ENCODE results near the gene CYP19A1. TPM values are rescaled to one million over a fixed set of nuclear protein-coding genes. Genes with fewer than 3 reads are reported as not detected.

The CYP19A1 gene
- total RNA-seq, 4 donors from 2014 or later: 1.8 to 2.9 (median 2.5) TPM; not detected in 1

DNA sequence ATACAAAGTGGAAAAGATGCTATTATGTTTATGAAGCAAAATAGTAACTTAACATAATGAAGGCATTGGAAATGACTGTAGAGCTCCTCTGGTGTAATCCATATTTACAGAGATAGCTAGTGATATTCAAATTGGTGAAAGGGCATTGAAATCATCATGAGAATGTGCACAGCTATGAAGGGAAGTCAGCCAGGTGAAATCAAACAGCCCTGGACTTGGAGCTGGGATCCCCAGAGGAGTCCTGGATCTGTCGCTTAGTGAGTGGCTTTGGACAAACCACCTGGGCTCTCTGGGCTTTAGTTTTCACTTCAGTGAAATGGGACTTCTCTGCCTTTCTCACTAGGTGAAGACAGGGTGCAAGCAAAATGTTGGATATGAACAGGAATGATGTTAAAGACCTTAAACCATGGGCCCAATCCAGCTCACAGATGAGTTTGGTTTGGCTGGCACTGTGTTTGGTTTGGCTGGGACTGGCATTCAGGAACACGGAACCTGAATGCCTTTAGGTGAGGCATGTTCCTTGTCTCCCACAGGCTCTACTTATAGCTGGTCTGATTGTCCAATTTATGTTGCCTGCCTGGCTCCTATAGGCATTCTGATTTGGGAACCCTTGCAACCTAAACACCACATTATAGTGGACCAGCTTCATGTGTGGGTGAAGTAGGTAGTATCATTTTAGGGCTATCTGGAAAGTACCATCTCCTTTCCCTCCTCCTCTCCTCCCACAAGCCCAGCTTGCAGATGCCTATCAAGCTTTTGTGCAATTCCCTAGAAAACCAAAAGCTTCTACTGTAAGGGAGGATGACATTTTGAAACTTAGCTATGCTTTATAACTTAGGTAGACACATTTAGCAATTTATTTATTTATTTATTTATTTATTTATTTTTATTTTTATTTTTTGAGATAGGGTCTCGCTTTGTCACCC is 133.1 kb downstream of the CYP19A1 start:
- Histone ChIP-seq H3K4me3 (no peak overlapping the region), H3K36me3 (no peaks in the 10 kb centered on the region), H3K27ac (no peak overlapping the region), H3K27me3 (peaks cover 10% of the 10 kb centered on the region), H3K4me1 (no peaks in the 10 kb centered on the region), H3K9me3 (no peaks in the 10 kb centered on the region)
- TF ChIP-seq, protein P1, sequence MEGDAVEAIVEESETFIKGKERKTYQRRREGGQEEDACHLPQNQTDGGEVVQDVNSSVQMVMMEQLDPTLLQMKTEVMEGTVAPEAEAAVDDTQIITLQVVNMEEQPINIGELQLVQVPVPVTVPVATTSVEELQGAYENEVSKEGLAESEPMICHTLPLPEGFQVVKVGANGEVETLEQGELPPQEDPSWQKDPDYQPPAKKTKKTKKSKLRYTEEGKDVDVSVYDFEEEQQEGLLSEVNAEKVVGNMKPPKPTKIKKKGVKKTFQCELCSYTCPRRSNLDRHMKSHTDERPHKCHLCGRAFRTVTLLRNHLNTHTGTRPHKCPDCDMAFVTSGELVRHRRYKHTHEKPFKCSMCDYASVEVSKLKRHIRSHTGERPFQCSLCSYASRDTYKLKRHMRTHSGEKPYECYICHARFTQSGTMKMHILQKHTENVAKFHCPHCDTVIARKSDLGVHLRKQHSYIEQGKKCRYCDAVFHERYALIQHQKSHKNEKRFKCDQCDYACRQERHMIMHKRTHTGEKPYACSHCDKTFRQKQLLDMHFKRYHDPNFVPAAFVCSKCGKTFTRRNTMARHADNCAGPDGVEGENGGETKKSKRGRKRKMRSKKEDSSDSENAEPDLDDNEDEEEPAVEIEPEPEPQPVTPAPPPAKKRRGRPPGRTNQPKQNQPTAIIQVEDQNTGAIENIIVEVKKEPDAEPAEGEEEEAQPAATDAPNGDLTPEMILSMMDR (IDR thresholded peaks at IDR 0.05): no peak
- no peak for TF ChIP-seq POLR2A (IDR thresholded peaks at IDR 0.05)
- TF ChIP-seq EP300 (IDR thresholded peaks at IDR 0.05): no peak
- TF ChIP-seq POLR2AphosphoS5 (IDR thresholded peaks at IDR 0.05): no peak
- ATAC-seq: no peak
- WGBS, 2 donors (ENCODE audit: low coverage in 1 of 2): 73 to 92% methylated on average over 3 of the region's 3 CpGs

DNA sequence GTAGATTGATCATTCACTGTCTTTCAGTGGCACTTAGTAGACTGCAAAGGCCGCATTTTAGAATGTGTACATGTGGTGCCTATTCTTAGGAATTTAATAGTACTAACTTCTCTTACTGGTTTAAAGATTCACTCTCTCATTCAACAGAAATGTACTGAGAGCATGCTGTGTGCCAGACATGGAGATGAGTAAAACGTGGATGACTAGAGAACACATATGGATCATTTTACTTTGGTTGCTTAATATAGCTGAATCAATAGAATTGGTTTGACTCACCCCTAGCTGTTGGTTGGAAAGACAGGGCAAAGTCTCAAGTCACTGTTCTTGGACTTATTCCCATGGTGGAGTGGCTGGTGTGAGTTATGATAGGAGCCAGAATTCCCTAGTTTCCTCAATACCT is 134.6 kb downstream of the CYP19A1 start:
- H3K4me1 ChIP-seq: no peaks in the 10 kb centered on the region
- no peaks in the 10 kb centered on the region for H3K9me3 ChIP-seq
- H3K4me3 ChIP-seq: no peak overlapping the region
- TF ChIP-seq POLR2AphosphoS5 (IDR thresholded peaks at IDR 0.05) (no peak), POLR2A (IDR thresholded peaks at IDR 0.05) (no peak), EP300 (IDR thresholded peaks at IDR 0.05) (no peak)
- TF ChIP-seq, protein P1 (IDR thresholded peaks at IDR 0.05): no peak
- H3K27me3 ChIP-seq: peaks cover 10% of the 10 kb centered on the region
- H3K27ac ChIP-seq: no peak overlapping the region
- no peaks in the 10 kb centered on the region for H3K36me3 ChIP-seq
- 73 to 84% methylated on average over 2 of the region's 2 CpGs for WGBS, 2 donors (ENCODE audit: low coverage in 1 of 2)
- ATAC-seq: no peak

DNA sequence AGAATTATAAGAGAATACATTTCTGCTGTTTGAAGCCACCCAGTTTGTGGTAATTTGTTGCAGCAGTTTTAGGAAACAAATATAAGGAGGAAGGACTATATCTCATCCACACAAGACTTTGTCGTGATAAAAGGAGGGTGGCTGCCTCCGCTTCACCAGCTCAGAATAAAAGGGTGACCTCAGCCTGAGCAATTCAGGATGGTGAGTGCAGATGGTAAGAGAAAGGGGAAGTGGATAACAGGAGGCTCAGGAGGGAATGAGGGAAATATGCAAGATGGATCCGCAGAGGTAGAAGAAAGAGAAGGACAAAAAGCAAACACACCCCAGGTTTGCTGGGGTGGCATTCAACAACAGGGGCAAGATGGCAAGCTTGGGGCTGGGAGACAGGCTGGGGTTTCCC is 135.6 kb downstream of the CYP19A1 start:
- Histone ChIP-seq H3K27ac (no peak overlapping the region), H3K9me3 (no peaks in the 10 kb centered on the region), H3K4me3 (no peak overlapping the region), H3K4me1 (no peaks in the 10 kb centered on the region), H3K36me3 (no peaks in the 10 kb centered on the region), H3K27me3 (peaks cover 10% of the 10 kb centered on the region)
- TF ChIP-seq POLR2A (IDR thresholded peaks at IDR 0.05) (no peak), EP300 (IDR thresholded peaks at IDR 0.05) (no peak), POLR2AphosphoS5 (IDR thresholded peaks at IDR 0.05) (no peak)
- TF ChIP-seq, protein P1 (IDR thresholded peaks at IDR 0.05): no peak
- WGBS, 2 donors (ENCODE audit: low coverage in 1 of 2): 80% methylated on average over 2 of the region's 3 CpGs; no CpG with 5 or more reads in 1 of the 2 donors
- ATAC-seq: no peak

DNA sequence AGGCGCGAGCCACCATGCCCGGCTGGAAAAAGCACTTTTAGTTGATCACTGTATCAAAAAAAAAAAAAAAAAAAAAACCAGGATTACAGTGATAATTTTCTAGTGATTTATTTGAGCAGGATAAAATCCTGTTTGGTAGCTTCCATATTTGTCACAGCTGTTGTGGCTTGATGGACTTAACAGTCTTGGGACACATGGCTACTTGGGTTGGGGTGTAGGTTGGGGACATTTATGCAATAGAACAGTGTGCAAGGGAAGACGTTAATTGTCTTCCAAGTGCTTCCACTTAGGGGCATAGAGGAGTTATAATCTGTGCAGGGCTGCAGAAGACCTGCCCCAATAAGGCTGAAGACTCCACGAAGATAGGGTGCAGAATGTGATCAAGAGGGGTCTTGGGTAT is 136.8 kb downstream of the CYP19A1 start:
- Histone ChIP-seq H3K36me3 (no peaks in the 10 kb centered on the region), H3K9me3 (no peaks in the 10 kb centered on the region), H3K4me1 (no peaks in the 10 kb centered on the region), H3K4me3 (no peak overlapping the region), H3K27ac (no peak overlapping the region), H3K27me3 (peaks cover 17% of the 10 kb centered on the region)
- TF ChIP-seq POLR2AphosphoS5 (IDR thresholded peaks at IDR 0.05): no peak
- no peak for ATAC-seq
- 79 to 91% methylated on average over 4 to 5 of the region's 5 CpGs for WGBS, 2 donors (ENCODE audit: low coverage in 1 of 2)

DNA sequence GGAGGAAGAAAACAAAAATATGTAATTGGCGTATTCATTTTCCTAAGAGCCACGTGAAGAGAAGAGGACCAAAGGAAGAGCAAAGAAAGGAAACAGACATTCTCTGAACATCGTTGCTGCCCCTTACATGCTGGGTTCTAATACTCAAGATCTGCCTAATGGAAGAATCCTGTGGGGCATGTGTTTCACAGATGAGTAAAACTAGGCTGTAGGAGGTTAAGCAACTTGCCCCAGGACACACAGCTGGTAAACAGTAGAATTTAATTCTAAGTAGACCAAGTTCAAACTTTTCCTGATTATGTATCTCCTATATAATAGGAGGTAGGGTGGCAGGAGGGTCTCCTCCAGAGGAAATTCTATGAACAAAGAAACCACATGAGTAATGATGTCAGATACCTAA is 137.6 kb downstream of the CYP19A1 start:
- 66% methylated on average over 3 of the region's 3 CpGs; no CpG with 5 or more reads in 1 of the 2 donors for whole genome bisulfite sequencing, 2 donors (ENCODE audit: low coverage in 1 of 2)
- H3K27me3 ChIP-seq: peaks cover 17% of the 10 kb centered on the region
- no peak for ATAC-seq

More for the DNA sequence above, 137.6 kb downstream of the CYP19A1 start:
- TF ChIP-seq, protein P1 (IDR thresholded peaks at IDR 0.05): no peak
- no peaks in the 10 kb centered on the region for H3K9me3 ChIP-seq
- no peaks in the 10 kb centered on the region for H3K4me1 ChIP-seq
- no peaks in the 10 kb centered on the region for H3K36me3 ChIP-seq
- no peak overlapping the region for H3K4me3 ChIP-seq
- H3K27ac ChIP-seq: no peak overlapping the region
